ENCODE measurements around the gene HYI. TPM values are rescaled to one million over a fixed set of nuclear protein-coding genes. Genes with fewer than 3 reads are reported as not detected.

The HYI gene
- total and polyA plus RNA-seq, 5 donors, result 26.9 to 33.1 (median 31.1) TPM

DNA sequence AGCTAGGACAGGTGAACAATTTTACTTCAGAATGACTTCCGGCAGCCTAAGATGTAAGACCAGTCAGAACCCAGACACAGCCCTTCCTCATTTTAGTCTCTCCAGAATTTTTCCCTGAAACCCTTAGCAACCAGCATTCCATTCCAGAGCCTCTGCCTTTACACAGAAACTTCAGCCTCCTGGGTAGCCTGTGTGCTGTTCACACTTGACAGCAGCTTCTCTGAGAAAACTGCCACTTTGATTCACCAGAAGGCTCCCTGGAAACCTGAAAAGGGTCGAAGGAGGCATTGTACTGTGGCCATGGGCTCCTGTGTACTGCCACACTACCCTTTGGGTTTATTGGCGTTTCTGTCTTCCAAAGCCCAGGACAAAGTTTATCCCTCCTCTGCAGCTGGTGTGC lies 17.4 kb downstream of the HYI start:
- intact Hi-C loops (cut with DNase I), result no loop called here
- no peak overlapping the region for H3K4me3 ChIP-seq (ENCODE audit: low read length)
- no peaks in the 10 kb centered on the region for H3K4me1 ChIP-seq (ENCODE audit: control insufficient read depth, insufficient read depth, low read length)
- 75% methylated on average over 3 of the region's 3 CpGs for WGBS
- ATAC-seq, result no peak
- H3K27ac ChIP-seq (ENCODE audit: low read length), result no peak overlapping the region
- DNase-seq, result no peak
- H3K9me3 ChIP-seq (ENCODE audit: control insufficient read depth, low read length), result no peaks in the 10 kb centered on the region
- no peaks in the 10 kb centered on the region for H3K27me3 ChIP-seq (ENCODE audit: control insufficient read depth, insufficient read depth)

DNA sequence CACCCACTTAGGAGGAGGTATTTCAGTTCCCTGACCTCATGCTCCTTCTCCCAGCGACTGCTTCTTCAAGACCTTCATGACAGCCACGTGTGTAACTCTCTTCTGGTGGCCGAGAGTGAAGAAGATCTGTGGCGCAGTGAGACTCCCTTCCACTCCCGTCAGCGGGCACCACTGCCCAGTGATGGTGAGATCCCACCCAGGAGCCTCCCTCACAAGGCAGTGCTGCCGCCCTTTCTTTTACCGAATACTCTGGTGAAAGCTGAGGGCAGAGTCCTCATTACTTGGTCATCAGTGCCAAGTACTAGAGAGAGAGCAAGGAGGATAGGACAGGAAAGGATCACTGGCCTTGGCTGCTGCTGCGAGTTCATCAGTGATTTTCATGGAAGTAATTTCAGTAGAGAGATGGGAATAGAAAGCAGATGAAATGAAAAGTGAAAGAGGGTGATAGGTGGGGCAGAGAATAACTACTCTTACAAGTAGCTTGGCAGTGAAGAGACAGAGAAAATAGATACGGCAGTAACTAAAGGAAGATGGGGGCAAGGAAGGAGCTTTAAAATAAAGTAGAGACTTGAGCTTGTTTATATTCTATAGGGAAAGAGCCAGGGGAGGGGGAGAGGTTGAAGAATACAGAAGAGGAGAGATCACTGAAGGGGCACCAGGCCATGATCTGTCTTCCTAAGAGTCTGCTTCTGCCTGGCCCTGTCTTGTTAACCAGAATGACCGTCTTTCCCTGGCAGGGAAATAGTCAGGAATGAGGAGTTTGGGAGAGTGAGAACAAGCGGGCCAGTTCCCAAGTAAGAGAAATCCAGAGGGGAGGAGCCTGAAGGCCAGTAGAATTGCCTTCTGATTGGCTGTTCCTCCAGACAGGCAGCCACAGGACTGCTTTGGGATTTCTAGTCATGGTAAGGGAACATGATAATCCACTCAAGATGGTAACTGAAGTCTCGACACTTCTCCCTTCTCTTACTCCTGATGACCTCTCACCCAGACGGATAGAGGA lies 18.3 kb downstream of the HYI start:
- intact Hi-C loops (cut with DNase I), result no loop called here
- Histone ChIP-seq H3K27ac (ENCODE audit: low read length) (peak overlapping the region; percentile 55), H3K9me3 (ENCODE audit: control insufficient read depth, low read length) (no peaks in the 10 kb centered on the region), H3K4me1 (ENCODE audit: control insufficient read depth, insufficient read depth, low read length) (no peaks in the 10 kb centered on the region), H3K27me3 (ENCODE audit: control insufficient read depth, insufficient read depth) (no peaks in the 10 kb centered on the region), H3K4me3 (ENCODE audit: low read length) (no peak overlapping the region)
- 63% methylated on average over 14 of the region's 14 CpGs for WGBS
- ATAC-seq (peak; percentile 74 to 87), DNase-seq (peak in 2 of 3 donors; percentile 47 to 48)

DNA sequence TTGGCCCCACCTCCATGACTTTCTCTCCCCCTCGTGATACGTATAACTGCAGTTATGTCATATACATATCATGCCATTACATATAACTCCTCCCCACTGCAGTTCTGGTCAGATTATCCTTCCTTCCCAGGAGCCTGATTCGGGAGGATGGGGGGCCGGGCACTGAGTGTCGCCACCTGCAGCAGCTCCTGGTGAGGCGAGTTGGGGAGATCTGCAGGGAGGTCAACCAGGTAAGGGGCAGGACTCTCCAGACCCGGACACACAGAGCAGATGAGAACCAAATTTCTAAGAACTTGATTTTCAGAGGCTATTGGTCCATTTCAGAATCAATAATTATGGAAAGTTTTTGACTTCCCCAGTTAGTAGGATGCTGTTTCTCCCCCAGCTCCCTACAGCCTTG lies 19.5 kb downstream of the HYI start:
- Histone ChIP-seq H3K4me1 (ENCODE audit: control insufficient read depth, insufficient read depth, low read length) (no peaks in the 10 kb centered on the region), H3K27me3 (ENCODE audit: control insufficient read depth, insufficient read depth) (no peaks in the 10 kb centered on the region), H3K4me3 (ENCODE audit: low read length) (no peak overlapping the region), H3K9me3 (ENCODE audit: control insufficient read depth, low read length) (no peaks in the 10 kb centered on the region), H3K27ac (ENCODE audit: low read length) (no peak overlapping the region)
- intact Hi-C loops (cut with DNase I), result no loop called here
- WGBS, result 91% methylated on average over 7 of the region's 7 CpGs
- DNase-seq, result no peak
- ATAC-seq, result no peak

DNA sequence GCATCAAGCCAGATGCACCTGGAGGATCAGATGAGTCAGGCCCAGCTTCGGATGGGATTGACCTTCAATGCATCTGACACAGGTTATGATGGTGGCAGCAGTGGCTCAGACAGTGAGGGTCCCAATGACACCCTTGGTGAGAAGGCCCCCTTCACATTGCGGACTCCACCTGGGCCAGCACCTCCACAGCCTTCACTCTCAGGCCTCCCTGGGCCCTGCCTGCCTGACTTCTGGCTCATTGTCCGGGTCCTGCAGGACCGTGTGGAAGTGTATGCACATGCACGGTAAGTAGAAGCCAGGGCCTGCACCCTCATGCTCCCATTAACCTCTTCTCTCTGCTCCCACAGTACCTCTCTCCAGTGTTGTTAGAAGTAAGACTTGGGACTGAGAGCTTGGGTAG lies 20.8 kb downstream of the HYI start:
- no peak for DNase-seq

DNA sequence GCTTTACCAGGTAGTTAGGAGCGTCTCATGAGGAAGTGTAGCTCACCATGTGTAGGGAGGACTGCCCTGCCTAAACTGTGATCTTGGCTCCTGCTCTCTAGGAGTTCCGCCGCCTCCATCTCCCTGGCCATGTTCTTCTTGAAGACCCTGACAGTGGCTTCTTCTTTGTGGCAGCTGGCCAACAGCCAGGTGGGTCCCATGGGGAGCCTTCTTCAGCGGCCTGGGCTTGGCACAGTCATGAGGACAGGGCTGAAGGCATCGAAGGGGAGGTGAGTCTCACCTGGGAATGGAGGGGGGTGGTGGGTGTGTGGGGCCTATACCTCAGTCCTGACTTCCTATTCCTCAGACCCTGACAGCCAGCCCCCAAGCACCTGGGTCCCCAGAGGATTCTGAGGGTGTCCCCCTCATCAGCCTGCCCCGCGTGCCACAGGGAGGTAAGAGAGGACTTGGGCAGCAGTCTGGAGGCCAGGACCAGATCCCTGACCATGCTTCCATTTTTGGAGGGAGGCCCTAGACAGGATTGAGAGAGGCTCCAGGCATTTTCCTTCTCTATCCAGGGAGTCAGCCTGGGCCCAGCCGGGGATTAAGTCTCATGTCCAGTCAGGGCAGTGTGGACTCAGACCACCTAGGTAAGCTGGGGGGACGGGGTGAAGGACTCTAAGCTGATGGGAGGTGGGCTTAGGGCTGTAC lies 21.4 kb downstream of the HYI start:
- no peaks in the 10 kb centered on the region for H3K27me3 ChIP-seq (ENCODE audit: control insufficient read depth, insufficient read depth)
- H3K9me3 ChIP-seq (ENCODE audit: control insufficient read depth, low read length), result no peaks in the 10 kb centered on the region
- intact Hi-C loops (cut with DNase I), result no loop called here
- ATAC-seq (no peak), DNase-seq (no peak)
- no peaks in the 10 kb centered on the region for H3K4me1 ChIP-seq (ENCODE audit: control insufficient read depth, insufficient read depth, low read length)
- H3K4me3 ChIP-seq (ENCODE audit: low read length), result no peak overlapping the region
- H3K27ac ChIP-seq (ENCODE audit: low read length), result no peak overlapping the region
- 93% methylated on average over 9 of the region's 9 CpGs for WGBS

More for the DNA sequence above, 20.8 kb downstream of the HYI start:
- intact Hi-C loops (cut with DNase I), result no loop called here
- H3K9me3 ChIP-seq (ENCODE audit: control insufficient read depth, low read length), result no peaks in the 10 kb centered on the region
- ATAC-seq, result no peak
- no peak overlapping the region for H3K4me3 ChIP-seq (ENCODE audit: low read length)
- no peak overlapping the region for H3K27ac ChIP-seq (ENCODE audit: low read length)
- 93% methylated on average over 5 of the region's 5 CpGs for WGBS
- no peaks in the 10 kb centered on the region for H3K27me3 ChIP-seq (ENCODE audit: control insufficient read depth, insufficient read depth)
- no peaks in the 10 kb centered on the region for H3K4me1 ChIP-seq (ENCODE audit: control insufficient read depth, insufficient read depth, low read length)

DNA sequence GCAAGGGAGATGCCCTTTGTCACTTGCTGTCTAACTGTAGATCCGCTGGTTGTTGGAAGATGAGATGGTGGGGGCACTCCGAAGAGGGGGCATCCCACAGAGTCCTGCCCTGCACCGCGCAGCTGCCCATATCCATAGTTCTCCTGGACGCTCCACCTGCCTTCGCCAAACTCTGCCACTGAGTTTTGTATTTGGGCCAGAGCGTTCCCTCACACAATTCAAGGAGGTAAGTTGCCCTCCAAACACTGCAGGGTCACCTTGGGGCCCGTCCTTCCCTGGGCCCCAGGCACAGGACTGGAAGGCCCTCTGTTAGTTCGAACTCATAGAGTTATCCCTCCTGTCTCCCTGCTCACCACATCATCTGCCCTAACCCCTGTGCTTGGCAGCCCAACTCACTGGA lies 22.1 kb downstream of the HYI start:
- intact Hi-C loops (cut with DNase I), result no loop called here
- no peak for ATAC-seq
- Histone ChIP-seq H3K4me1 (ENCODE audit: control insufficient read depth, insufficient read depth, low read length) (no peaks in the 10 kb centered on the region), H3K27ac (ENCODE audit: low read length) (no peak overlapping the region), H3K9me3 (ENCODE audit: control insufficient read depth, low read length) (no peaks in the 10 kb centered on the region), H3K27me3 (ENCODE audit: control insufficient read depth, insufficient read depth) (no peaks in the 10 kb centered on the region), H3K4me3 (ENCODE audit: low read length) (no peak overlapping the region)
- DNase-seq, result no peak
- WGBS, result 95% methylated on average over 9 of the region's 9 CpGs

DNA sequence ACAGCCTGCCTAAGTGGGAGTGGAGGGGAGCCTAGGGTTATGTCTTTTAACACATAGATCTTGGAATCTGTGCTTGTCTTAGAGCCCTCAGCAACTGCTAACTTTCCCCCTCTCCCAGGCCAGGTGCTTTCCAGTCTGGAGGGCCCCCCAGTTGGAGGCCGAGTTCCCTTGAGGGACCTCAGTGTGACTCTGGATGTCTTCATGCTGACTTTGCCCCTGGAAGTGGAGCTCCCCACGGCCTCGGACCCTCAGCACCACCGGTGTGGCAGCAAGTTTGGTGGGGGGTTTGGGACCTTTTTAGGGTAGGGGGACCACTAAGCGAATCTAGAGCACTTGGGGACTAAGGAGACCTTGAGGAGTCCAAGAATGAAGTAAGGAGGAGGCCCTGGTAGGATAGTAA lies 22.9 kb downstream of the HYI start:
- H3K4me3 ChIP-seq (ENCODE audit: low read length), result no peak overlapping the region
- WGBS, result 92% methylated on average over 5 of the region's 5 CpGs
- no peaks in the 10 kb centered on the region for H3K4me1 ChIP-seq (ENCODE audit: control insufficient read depth, insufficient read depth, low read length)
- no peak overlapping the region for H3K27ac ChIP-seq (ENCODE audit: low read length)
- intact Hi-C loops (cut with DNase I), result no loop called here
- no peaks in the 10 kb centered on the region for H3K9me3 ChIP-seq (ENCODE audit: control insufficient read depth, low read length)
- ATAC-seq (no peak), DNase-seq (no peak)
- H3K27me3 ChIP-seq (ENCODE audit: control insufficient read depth, insufficient read depth), result no peaks in the 10 kb centered on the region

DNA sequence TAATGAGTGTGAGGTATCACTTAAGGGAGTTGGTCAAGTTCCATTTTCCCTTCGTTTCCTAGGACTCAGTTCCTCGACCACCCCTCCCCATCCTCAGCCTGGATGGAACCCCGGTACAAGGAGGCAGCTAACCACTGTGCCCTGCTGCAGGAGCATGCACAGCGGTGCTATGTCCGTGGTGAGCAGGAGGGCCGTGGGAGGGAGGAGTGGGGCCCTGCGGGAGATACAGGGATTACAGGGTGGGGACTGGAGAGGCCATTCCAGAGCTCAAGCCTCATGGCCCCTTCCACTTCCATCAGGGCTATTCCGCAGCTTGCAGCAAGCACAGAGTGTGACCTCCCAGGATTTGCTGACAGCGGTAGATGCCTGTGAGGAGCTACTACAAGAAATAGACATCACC lies 25.8 kb downstream of the HYI start:
- ATAC-seq (no peak), DNase-seq (no peak)
- Histone ChIP-seq H3K9me3 (ENCODE audit: control insufficient read depth, low read length) (no peaks in the 10 kb centered on the region), H3K27ac (ENCODE audit: low read length) (no peak overlapping the region), H3K4me1 (ENCODE audit: control insufficient read depth, insufficient read depth, low read length) (no peaks in the 10 kb centered on the region), H3K4me3 (ENCODE audit: low read length) (no peak overlapping the region), H3K27me3 (ENCODE audit: control insufficient read depth, insufficient read depth) (no peaks in the 10 kb centered on the region)
- 83% methylated on average over 9 of the region's 9 CpGs for WGBS
- intact Hi-C loops (cut with DNase I), result no loop called here

DNA sequence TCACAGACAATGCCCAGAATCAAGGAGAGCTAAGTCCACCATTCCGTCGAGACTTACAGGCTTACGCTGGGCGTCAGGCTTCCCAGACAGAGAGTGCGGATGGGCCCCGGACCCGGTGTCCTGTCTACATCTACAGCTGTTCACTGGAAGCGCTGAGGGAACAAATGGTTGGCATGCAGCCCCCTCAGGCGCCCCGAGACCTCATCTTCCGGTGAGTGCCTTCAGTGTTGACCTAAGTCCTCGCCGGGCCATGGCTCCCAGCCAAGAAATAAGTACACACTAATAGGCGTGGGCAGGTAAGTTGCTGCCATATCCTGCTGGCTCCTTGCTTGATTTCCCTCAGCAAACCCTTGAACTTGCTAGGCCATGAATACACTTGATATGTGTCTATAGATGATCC lies 26.2 kb downstream of the HYI start:
- Histone ChIP-seq H3K4me3 (ENCODE audit: low read length) (no peak overlapping the region), H3K9me3 (ENCODE audit: control insufficient read depth, low read length) (no peaks in the 10 kb centered on the region), H3K27ac (ENCODE audit: low read length) (no peak overlapping the region), H3K27me3 (ENCODE audit: control insufficient read depth, insufficient read depth) (no peaks in the 10 kb centered on the region), H3K4me1 (ENCODE audit: control insufficient read depth, insufficient read depth, low read length) (no peaks in the 10 kb centered on the region)
- WGBS, result 88% methylated on average over 14 of the region's 14 CpGs
- ATAC-seq (no peak), DNase-seq (no peak)
- intact Hi-C loops (cut with DNase I), result no loop called here

DNA sequence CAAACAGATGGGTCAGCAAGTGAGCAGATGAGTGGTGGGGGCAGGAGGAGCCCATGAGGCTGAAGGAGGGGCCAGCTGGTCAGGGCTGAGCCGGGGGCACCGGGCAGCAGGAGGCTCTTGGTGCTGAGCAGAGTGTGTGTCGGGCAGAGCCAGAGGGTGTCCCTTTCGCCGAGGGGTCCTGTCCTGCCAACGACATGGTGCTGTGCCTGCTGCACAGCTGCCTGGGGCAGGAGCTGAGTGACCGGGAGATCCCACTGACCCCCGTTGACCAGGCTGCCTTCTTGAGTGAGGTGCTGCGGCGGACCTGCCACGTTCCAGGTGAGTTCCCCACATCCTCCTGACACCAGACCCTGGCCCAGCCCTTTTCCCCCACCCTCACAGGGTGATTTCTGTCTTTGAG lies 27.5 kb downstream of the HYI start:
- intact Hi-C loops (cut with DNase I), result no loop called here
- 91% methylated on average over 11 of the region's 11 CpGs for WGBS
- DNase-seq, result no peak
- H3K9me3 ChIP-seq (ENCODE audit: control insufficient read depth, low read length), result no peaks in the 10 kb centered on the region
- no peaks in the 10 kb centered on the region for H3K27me3 ChIP-seq (ENCODE audit: control insufficient read depth, insufficient read depth)
- no peak overlapping the region for H3K4me3 ChIP-seq (ENCODE audit: low read length)
- no peaks in the 10 kb centered on the region for H3K4me1 ChIP-seq (ENCODE audit: control insufficient read depth, insufficient read depth, low read length)
- H3K27ac ChIP-seq (ENCODE audit: low read length), result no peak overlapping the region
- ATAC-seq, result no peak

DNA sequence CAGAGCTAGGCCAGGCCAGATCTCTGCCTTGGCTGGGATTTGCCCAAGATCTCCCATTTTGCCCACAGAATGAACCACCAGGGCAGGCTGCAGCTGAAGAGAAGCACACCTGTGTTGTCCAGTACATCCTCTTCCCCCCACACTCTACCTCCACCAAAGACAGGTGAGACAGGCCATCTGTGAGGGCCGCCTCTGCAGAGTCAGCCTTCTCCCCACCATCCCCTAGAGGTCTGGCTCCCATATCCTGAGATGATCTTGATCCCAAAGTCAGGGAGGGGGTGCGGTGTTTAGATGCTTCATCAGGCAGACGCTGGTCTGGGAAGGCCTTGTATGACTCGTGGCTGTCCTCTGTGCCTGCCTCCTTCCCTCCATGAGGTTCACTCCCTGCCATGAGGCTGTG lies 28.7 kb downstream of the HYI start:
- no peaks in the 10 kb centered on the region for H3K4me1 ChIP-seq (ENCODE audit: control insufficient read depth, insufficient read depth, low read length)
- no peak overlapping the region for H3K4me3 ChIP-seq (ENCODE audit: low read length)
- no peak overlapping the region for H3K27ac ChIP-seq (ENCODE audit: low read length)
- no peaks in the 10 kb centered on the region for H3K27me3 ChIP-seq (ENCODE audit: control insufficient read depth, insufficient read depth)
- intact Hi-C loops (cut with DNase I), result no loop called here
- DNase-seq (no peak), ATAC-seq (no peak)
- H3K9me3 ChIP-seq (ENCODE audit: control insufficient read depth, low read length), result no peaks in the 10 kb centered on the region
- 89% methylated on average over 4 of the region's 4 CpGs for WGBS
